ENCODE measurements around the gene ACSL5. TPM values are rescaled to one million over a fixed set of nuclear protein-coding genes. Genes with fewer than 3 reads are reported as not detected.
"Not testable (repeated sequence)": the region's sequence is repeated elsewhere in the genome, so short reads cannot be mapped to it uniquely, and the experiment has no call there.

ACSL5 gene
- total RNA-seq, 2 experiments from 2014 or later, result 30.1 to 32.9 TPM

DNA sequence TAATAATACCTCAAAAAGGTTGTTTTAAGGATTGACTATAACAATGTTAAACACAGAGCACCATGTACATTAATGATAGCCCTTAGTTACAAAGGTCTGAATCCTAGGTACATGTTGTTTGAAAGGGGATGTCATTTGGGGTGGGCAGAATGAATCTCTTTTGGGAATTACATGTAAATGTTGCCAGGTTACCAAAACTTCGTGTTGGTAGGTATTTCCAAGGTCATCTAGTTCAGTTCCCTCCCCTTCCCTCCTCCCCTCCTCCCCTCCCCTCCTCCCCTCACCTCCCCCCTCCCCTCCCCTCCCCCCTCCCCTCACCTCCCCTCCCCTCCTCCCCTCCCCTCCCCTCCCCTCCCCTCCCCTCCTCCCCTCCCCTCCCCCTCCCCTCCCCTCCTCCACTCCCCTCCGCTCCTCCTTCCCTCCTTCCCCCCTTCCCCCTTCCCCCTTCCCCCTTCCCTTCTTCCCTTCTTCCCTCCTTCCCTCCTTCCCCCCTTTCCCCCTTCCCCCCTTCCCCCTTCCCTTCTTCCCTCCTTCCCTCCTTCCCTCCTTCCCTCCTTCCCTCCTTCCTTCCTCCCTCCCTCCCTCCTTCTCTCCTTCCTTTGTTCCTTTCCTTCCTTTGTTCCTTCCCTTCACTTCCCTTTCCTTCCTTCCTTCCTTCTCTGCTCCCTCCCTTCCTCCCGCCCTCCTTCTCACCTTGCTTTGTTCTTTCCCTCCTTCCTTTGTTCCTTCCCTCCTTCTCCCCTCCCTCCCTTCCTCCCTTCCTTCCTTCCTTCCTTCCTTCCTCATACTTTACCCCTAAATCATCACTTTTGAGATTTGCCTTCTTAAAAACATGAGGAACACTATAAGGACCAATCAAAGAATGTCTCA lies 81.2 kb downstream of the ACSL5 start:
- POLR2A ChIA-PET, result interaction anchor here (0.5 to 2.0 kb wide), 3 partner anchors 9 to 82 kb away, joined by 3 to 14 read pairs (median 5); partner anchors contain the start of genes VTI1A and ZDHHC6
- H3K27ac Mint-ChIP-seq, result peak overlapping the region; percentile 80
- H3K4me1 Mint-ChIP-seq (ENCODE audit: low read depth), result peaks cover 17% of the 10 kb centered on the region
- H3K36me3 Mint-ChIP-seq, result peaks cover 6% of the 10 kb centered on the region
- CTCF ChIA-PET, result interaction anchor here (0.6 to 2.4 kb wide), 7 partner anchors 9 to 274 kb away, joined by 3 to 25 read pairs (median 4); no protein-coding TSS in a partner anchor
- H3K4me3 Mint-ChIP-seq, result no peak overlapping the region
- DNase-seq, result no peak
- intact Hi-C loops (cut with micrococcal nuclease), result no loop called here
- H3K27me3 Mint-ChIP-seq, result no peaks in the 10 kb centered on the region
- no peaks in the 10 kb centered on the region for H3K9me3 Mint-ChIP-seq

GRCh38 chr10:112456533-112456932 lies 82.6 kb downstream of the ACSL5 start:
- peaks cover 17% of the 10 kb centered on the region for H3K4me1 Mint-ChIP-seq (ENCODE audit: low read depth)
- POLR2A ChIA-PET, result interaction anchor here (2.0 kb wide), 1 partner anchor 10 kb away, joined by 14 read pairs; the partner anchor contains the start of genes VTI1A and ZDHHC6
- no peak overlapping the region for H3K4me3 Mint-ChIP-seq
- DNase-seq, result no peak
- H3K27me3 Mint-ChIP-seq, result no peaks in the 10 kb centered on the region
- intact Hi-C loops (cut with micrococcal nuclease), result loop anchor here (1.0 kb wide), 1 partner anchor 9 kb away; no protein-coding TSS in a partner anchor
- CTCF ChIA-PET, result interaction anchor here (0.8 to 2.4 kb wide), 7 partner anchors 8 to 61 kb away, joined by 3 to 25 read pairs (median 4); no protein-coding TSS in a partner anchor
- peaks cover 6% of the 10 kb centered on the region for H3K36me3 Mint-ChIP-seq
- no peaks in the 10 kb centered on the region for H3K9me3 Mint-ChIP-seq
- H3K27ac Mint-ChIP-seq, result peak overlapping the region; percentile 18

DNA sequence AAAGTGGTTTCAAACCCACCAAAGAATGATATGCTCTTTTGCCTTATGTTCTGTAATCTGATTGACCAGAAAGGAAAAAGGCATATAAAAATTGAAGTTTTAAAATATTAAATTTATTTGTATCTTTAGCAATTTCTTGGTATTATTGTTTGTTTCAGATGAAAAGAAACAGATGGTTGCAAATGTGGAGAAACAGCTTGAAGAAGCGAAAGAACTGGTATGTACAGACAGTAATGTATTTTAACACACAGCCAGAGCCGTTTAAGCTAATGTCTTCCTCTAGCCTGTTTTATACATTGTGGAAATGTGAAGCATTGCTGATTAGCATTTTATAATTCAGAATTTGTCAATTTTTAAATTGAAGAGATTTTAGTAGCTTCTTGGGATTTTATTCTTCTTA lies 86.5 kb downstream of the ACSL5 start:
- Mint-ChIP-seq H3K4me3 (no peak overlapping the region), H3K36me3 (peaks cover 24% of the 10 kb centered on the region), H3K27me3 (no peaks in the 10 kb centered on the region), H3K27ac (no peak overlapping the region), H3K4me1 (ENCODE audit: low read depth) (peaks cover 27% of the 10 kb centered on the region), H3K9me3 (peaks cover 3% of the 10 kb centered on the region)
- DNase-seq, result no peak
- intact Hi-C loops (cut with micrococcal nuclease), result loop anchor here (2.0 kb wide), 2 partner anchors 14 to 72 kb away; partner anchors contain the start of genes VTI1A and ZDHHC6
- ChIA-PET POLR2A (interaction anchor here (0.6 kb wide), 2 partner anchors 8 to 13 kb away, joined by 3 to 5 read pairs; partner anchors contain the start of genes VTI1A and ZDHHC6), CTCF (interaction anchor here (0.7 to 3.1 kb wide), 4 partner anchors 9 to 20 kb away, joined by 3 to 18 read pairs (median 6); partner anchors contain the start of genes VTI1A and ZDHHC6)

- peak; percentile 77 for DNase-seq
- intact Hi-C loops (cut with micrococcal nuclease), result loop anchor here (2.0 kb wide), 2 partner anchors 14 to 72 kb away; partner anchors contain the start of genes VTI1A and ZDHHC6
- POLR2A ChIA-PET, result no interaction called here
Measured at GRCh38 chr10:112461029-112461887, 87.3 kb downstream of the ACSL5 start.

DNA sequence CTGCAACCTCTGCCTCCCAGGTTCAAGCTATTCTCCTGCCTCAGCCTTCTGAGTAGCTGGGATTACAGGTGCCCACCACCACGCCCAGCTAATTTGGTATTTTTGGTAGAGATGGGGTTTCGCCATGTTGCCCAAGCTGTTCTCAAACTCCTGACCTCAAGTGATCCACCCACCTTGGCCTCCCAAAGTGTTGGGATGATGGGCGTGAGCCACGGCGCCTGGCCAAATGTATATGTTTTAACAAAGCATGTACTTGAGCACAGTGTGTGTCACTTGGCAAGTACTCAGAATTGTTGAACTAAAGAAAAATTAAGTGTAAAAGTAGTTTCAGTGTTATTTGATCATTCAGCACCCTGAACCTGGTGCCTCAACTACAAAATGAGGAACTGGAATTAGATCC lies 90.2 kb downstream of the ACSL5 start:
- not testable (repeated sequence) for H3K9me3 Mint-ChIP-seq
- CTCF ChIA-PET, result interaction anchor here (1.3 to 2.3 kb wide), 2 partner anchors 8 kb away, joined by 5 to 13 read pairs; no protein-coding TSS in a partner anchor
- peaks cover 32% of the 10 kb centered on the region for H3K36me3 Mint-ChIP-seq

More at GRCh38 chr10:112461029-112461887, 87.3 kb downstream of the ACSL5 start:
- H3K4me3 Mint-ChIP-seq, result no peak overlapping the region
- CTCF ChIA-PET, result interaction anchor here (0.7 to 3.1 kb wide), 4 partner anchors 10 to 20 kb away, joined by 3 to 18 read pairs (median 6); partner anchors contain the start of genes VTI1A and ZDHHC6
- peaks cover 24% of the 10 kb centered on the region for H3K4me1 Mint-ChIP-seq (ENCODE audit: low read depth)
- H3K27ac Mint-ChIP-seq, result peak overlapping the region; percentile 94
- H3K27me3 Mint-ChIP-seq, result no peaks in the 10 kb centered on the region
- peaks cover 29% of the 10 kb centered on the region for H3K36me3 Mint-ChIP-seq
- peaks cover 5% of the 10 kb centered on the region for H3K9me3 Mint-ChIP-seq

DNA sequence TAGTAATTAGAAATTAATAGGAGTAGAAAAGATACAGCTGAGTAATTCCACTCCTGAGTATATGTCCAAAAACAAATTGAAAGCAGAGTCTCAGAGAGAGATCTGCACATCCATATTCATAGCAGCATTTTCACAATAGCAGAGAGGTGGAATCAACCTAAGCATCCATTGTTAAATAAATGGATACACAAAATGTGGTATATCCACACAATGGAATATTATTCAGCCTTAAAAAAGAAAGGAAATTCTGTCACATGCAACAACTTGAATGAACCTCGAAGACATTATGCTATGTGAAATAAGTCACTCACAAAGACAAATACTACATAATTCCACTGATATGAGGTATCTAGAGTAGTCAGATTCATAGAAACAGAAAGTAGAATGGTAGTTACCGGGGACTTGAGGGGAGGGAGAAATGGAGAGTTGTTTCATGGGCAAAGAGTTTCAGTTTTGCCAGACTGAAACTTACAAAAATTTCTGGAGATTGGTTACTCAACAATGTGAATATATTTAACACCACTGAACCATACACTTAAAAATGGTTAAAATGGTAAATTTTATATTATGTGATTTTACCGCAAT lies 91.5 kb downstream of the ACSL5 start:
- intact Hi-C loops (cut with micrococcal nuclease), result loop anchor here (1.0 kb wide), 1 partner anchor 9 kb away; no protein-coding TSS in a partner anchor
- ChIA-PET CTCF (interaction anchor here (1.3 kb wide), 1 partner anchor 9 kb away, joined by 5 read pairs; no protein-coding TSS in a partner anchor), POLR2A (no interaction called here)
- no peak overlapping the region for H3K4me3 Mint-ChIP-seq
- peaks cover 32% of the 10 kb centered on the region for H3K36me3 Mint-ChIP-seq
- H3K9me3 Mint-ChIP-seq, result peaks cover 5% of the 10 kb centered on the region
- peaks cover 22% of the 10 kb centered on the region for H3K4me1 Mint-ChIP-seq (ENCODE audit: low read depth)
- DNase-seq, result no peak
- no peaks in the 10 kb centered on the region for H3K27me3 Mint-ChIP-seq
- peak overlapping the region; percentile 19 for H3K27ac Mint-ChIP-seq

More for the DNA sequence above, 90.2 kb downstream of the ACSL5 start:
- POLR2A ChIA-PET, result interaction anchor here (0.6 kb wide), 1 partner anchor 9 kb away, joined by 3 read pairs; no protein-coding TSS in a partner anchor
- H3K4me3 Mint-ChIP-seq; intact Hi-C loops (cut with micrococcal nuclease); H3K27me3 Mint-ChIP-seq; H3K27ac Mint-ChIP-seq; DNase-seq: not testable (repeated sequence)
- H3K4me1 Mint-ChIP-seq (ENCODE audit: low read depth), result peaks cover 22% of the 10 kb centered on the region

- no peak for DNase-seq
- intact Hi-C loops (cut with micrococcal nuclease), result no loop called here
- Mint-ChIP-seq H3K27ac (no peak overlapping the region), H3K9me3 (peaks cover 5% of the 10 kb centered on the region), H3K36me3 (peaks cover 25% of the 10 kb centered on the region), H3K4me3 (no peak overlapping the region), H3K27me3 (no peaks in the 10 kb centered on the region), H3K4me1 (ENCODE audit: low read depth) (peaks cover 14% of the 10 kb centered on the region)
- POLR2A ChIA-PET, result interaction anchor here (0.6 to 0.8 kb wide), 2 partner anchors 20 to 259 kb away, joined by 3 read pairs; partner anchors contain the start of gene VTI1A
- CTCF ChIA-PET, result no interaction called here
Measured at GRCh38 chr10:112466802-112467201, 92.9 kb downstream of the ACSL5 start.

DNA sequence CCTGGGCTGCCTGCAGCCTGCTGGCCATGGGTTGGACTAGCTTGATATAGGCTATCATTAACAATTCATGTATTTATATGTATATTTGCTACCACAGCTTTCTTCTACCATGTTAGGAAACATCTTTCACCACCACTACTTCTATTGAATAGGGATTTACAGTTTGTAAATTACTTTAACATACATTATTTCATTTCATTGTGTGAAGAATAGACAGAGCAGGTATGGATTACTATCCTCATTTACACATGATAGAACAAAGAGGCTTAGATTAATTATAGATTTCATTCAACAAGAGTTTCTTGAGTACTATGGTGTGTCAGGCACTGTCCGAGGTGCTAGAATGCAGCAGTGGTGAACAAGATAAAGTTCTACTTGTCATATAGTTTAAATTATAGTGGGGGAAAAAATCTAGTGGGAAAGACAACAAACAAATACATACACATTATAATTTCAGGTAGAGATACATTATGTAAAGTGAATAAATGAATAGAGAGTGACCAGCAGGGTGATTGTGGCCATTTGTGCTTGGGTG lies 93.7 kb downstream of the ACSL5 start:
- Mint-ChIP-seq H3K27ac (no peak overlapping the region), H3K27me3 (no peaks in the 10 kb centered on the region), H3K4me1 (ENCODE audit: low read depth) (peaks cover 15% of the 10 kb centered on the region), H3K9me3 (peaks cover 5% of the 10 kb centered on the region), H3K36me3 (peaks cover 23% of the 10 kb centered on the region), H3K4me3 (no peak overlapping the region)
- CTCF ChIA-PET, result no interaction called here
- POLR2A ChIA-PET, result interaction anchor here (0.6 to 0.8 kb wide), 2 partner anchors 20 to 260 kb away, joined by 3 read pairs; partner anchors contain the start of gene VTI1A
- no peak for DNase-seq
- intact Hi-C loops (cut with micrococcal nuclease), result no loop called here

DNA sequence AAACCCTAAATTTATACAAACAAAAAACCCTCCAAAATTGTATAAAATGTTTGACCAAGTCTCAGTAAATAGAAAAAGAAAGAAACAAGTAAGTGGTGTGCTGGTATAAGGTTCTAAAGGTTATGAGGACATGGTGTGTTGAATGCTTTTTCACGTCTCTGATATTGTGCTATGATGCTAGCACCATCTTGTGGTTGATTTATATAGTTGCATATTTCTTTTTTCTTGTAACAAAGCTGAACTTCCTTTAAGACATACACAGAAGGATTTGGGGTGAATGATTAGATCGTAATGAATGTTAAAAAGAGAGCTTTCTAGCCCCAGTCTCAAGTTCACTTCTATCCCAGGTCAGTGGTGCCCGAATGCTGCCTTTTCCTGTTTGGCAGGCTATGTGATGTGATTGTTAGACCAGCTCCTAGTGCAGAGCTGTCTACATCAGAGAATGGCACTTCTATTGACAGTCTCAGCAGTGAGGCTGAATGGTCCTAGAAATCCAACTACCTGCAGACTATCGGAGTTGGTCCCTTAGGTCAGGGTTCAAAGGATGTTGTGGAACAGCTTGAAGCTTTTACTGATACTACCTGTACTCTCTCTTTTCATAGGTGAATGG lies 98.1 kb downstream of the ACSL5 start:
- Mint-ChIP-seq H3K27me3 (no peaks in the 10 kb centered on the region), H3K4me1 (ENCODE audit: low read depth) (peaks cover 4% of the 10 kb centered on the region), H3K36me3 (no peaks in the 10 kb centered on the region), H3K9me3 (no peaks in the 10 kb centered on the region), H3K4me3 (no peak overlapping the region), H3K27ac (no peak overlapping the region)
- ChIA-PET CTCF (interaction anchor here (0.6 to 4.1 kb wide), 67 partner anchors 9 to 1864 kb away, joined by 3 to 36 read pairs (median 4); partner anchors contain the start of genes GPAM, VTI1A and ZDHHC6), POLR2A (no interaction called here)
- DNase-seq, result no peak
- intact Hi-C loops (cut with micrococcal nuclease), result loop anchor here (1.0 to 10.0 kb wide), 5 partner anchors 25 to 356 kb away; partner anchors contain the start of genes GPAM and VTI1A

- no peaks in the 10 kb centered on the region for H3K36me3 Mint-ChIP-seq
- H3K9me3 Mint-ChIP-seq, result no peaks in the 10 kb centered on the region
- no peak overlapping the region for H3K4me3 Mint-ChIP-seq
- no peak for DNase-seq
- no peak overlapping the region for H3K27ac Mint-ChIP-seq
- H3K4me1 Mint-ChIP-seq (ENCODE audit: low read depth), result peaks cover 4% of the 10 kb centered on the region
- intact Hi-C loops (cut with micrococcal nuclease), result loop anchor here (5.0 to 10.0 kb wide), 4 partner anchors 291 to 1087 kb away; partner anchors contain the start of gene GPAM
- no peaks in the 10 kb centered on the region for H3K27me3 Mint-ChIP-seq
- POLR2A ChIA-PET, result no interaction called here
- CTCF ChIA-PET, result interaction anchor here (0.6 to 1.9 kb wide), 10 partner anchors 16 to 910 kb away, joined by 3 to 6 read pairs (median 4); partner anchors contain the start of genes VTI1A and ZDHHC6
Measured at GRCh38 chr10:112475575-112476218, 101.8 kb downstream of the ACSL5 start.

Data from activated CD4-positive, alpha-beta memory T cell treated with anti-CD3 and anti-CD28 coated beads for 36 hours (primary cell).